Muscle of leg (tissue), 11 donors: ENCODE data around the gene VPS4B. TPM values are rescaled to one million over a fixed set of nuclear protein-coding genes. Genes with fewer than 3 reads are reported as not detected.
"Not testable (repeated sequence)": the region's sequence is repeated elsewhere in the genome, so short reads cannot be mapped to it uniquely, and the experiment has no call there.

Source experiments
- DNase-seq: peaks from one replicate; pipeline ENCODE4 v3.0.0; 2013
- H3K27ac ChIP-seq: one replicate; pipeline ENCODE4 v1.5.1; 2013; ENCODE audit warnings: mild to moderate bottlenecking, low read length, control low read depth
- H3K27me3 ChIP-seq: one replicate; pipeline ENCODE4 v1.6.1; 2013; ENCODE audit warnings: low read length; ENCODE audit not compliant: control insufficient read depth, insufficient read depth
- H3K36me3 ChIP-seq: one replicate; pipeline ENCODE4 v1.6.1; 2013; ENCODE audit warnings: low read length; ENCODE audit not compliant: control insufficient read depth, insufficient read depth
- H3K4me1 ChIP-seq: one replicate; pipeline ENCODE4 v1.6.1; 2013; ENCODE audit warnings: low read length; ENCODE audit not compliant: control insufficient read depth, insufficient read depth
- H3K4me3 ChIP-seq: one replicate; pipeline ENCODE4 v1.5.1; 2013; ENCODE audit warnings: low read length, control low read depth
- H3K9me3 ChIP-seq: replicated peaks from 2 replicates; pipeline ENCODE4 v1.6.1; 2013; ENCODE audit warnings: low read depth, low read length; ENCODE audit not compliant: control insufficient read depth
- WGBS: methylation state at CpG from one replicate; pipeline ENCODE4 v1.1.5; 2013; ENCODE audit warnings: missing lambda C conversion rate; ENCODE audit not compliant: insufficient coverage; 5-methylcytosine and 5-hydroxymethylcytosine counted together
- polyA plus RNA-seq, 8 donors: library from polyadenylated mRNA; unstranded; fragments of 120-200 nt; gene quantifications; one replicate each; pipeline versions ENCODE4 v1.2.1 to v1.2.3, GENCODE V29; 2013; ENCODE audit warnings: inconsistent platforms in 1 of 8, low replicate concordance in 1 of 8; ENCODE audit not compliant: insufficient read length in 8 of 8, insufficient read depth in 1 of 8
- total RNA-seq: library from RNA; stranded (reverse); fragments of 120-200 nt; gene quantifications from one replicate; pipeline ENCODE4 v1.2.4, GENCODE V29; 2013

Gene VPS4B
- total and polyA plus RNA-seq, 9 donors = 19.6 to 35.0 (median 24.4) TPM

DNA sequence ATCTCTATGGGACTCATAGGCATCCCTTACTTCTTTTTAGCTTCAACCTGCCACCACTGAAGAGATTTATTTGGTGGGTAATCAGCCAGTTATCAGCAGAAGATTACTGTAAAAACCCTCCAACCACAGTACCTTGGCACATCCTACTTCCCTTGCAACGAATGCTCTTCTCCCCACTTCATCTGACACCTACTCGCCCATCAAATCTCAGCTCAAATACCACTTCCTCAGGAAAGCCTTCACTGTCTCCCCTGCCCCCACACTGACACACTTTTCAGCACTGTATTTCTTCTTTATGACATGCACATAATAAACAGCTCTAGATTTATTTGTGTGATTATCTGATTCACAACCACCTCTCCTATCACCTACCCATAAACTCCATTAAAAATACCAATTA is 58.3 kb downstream of the VPS4B start:
- Histone ChIP-seq H3K36me3 (peaks cover 13% of the 10 kb centered on the region), H3K4me3 (no peak overlapping the region), H3K27ac (no peak overlapping the region), H3K27me3 (no peaks in the 10 kb centered on the region), H3K9me3 (no peaks in the 10 kb centered on the region), H3K4me1 (peaks cover 10% of the 10 kb centered on the region)
- 95% methylated on average over 2 of the region's 2 CpGs for WGBS
- no peak for DNase-seq

DNA sequence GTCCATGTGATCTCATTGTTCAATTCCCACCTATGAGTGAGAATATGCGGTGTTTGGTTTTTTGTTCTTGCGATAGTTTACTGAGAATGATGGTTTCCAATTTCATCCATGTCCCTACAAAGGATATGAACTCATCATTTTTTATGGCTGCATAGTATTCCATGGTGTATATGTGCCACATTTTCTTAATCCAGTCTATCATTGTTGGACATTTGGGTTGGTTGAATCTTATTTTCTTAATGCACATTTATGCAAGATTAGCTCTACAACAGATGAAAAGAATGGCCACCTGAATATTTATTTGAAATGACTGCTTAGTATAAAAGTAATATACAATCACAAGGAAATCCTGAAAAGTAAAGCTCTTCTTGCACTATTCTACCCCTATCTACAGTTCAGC is 58.9 kb downstream of the VPS4B start:
- DNase-seq, H3K27ac ChIP-seq, H3K9me3 ChIP-seq, H3K4me3 ChIP-seq, H3K27me3 ChIP-seq: not testable (repeated sequence)
- peaks cover 10% of the 10 kb centered on the region for H3K4me1 ChIP-seq
- no CpG with 5 or more reads among the region's 2 CpGs for WGBS
- peaks cover 13% of the 10 kb centered on the region for H3K36me3 ChIP-seq

DNA sequence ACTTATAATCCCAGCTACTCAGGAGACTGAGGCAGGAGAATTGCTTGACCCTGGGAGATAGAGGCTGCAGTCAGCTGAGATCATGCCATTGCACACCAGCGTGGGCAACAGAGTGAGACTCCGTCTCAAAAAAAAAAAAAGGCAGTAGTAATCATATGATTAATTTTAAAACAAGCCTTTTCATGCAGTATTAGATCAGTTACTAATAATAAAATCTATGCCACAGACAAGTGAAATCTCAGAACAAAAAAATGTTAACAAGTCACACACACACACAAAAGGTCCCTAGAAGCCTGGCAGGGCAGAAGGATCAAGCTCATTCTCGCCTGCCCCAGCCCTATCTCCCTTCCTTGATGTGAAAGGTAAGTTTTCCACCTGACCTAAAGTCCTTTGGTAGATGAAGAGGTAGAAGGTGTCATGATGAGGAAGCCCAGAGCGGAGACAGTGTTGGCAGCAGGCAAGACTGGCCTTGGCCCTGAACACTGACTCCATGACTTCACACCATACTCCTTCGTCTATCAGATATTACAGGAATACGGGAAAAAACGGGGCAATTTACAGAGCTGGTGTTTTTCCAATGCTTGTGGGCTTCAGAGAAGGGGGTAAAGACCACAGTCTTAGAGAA is 65.9 kb downstream of the VPS4B start:
- Histone ChIP-seq H3K27ac (no peak overlapping the region), H3K36me3 (peaks cover 46% of the 10 kb centered on the region)

DNA sequence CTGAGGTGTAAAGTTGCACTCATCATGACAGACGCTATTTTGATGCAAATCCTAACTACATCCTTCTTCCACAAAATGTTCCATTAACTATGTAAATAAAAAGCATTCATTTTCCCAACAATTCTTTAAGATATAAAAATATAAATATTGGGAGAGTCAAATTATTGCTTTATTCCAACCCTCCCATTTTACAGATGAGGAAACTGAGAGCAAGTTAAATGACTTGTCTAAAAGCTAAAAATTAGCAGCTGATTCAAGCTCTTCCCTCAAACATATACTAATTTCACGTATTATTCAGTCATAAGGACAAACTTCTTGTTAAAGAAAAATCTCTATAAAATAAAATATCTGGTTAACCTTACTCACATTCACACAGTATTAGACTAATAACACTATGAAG is 72.0 kb downstream of the VPS4B start:
- Histone ChIP-seq H3K27ac (no peak overlapping the region), H3K4me1 (peaks cover 8% of the 10 kb centered on the region), H3K36me3 (peaks cover 71% of the 10 kb centered on the region), H3K9me3 (no peaks in the 10 kb centered on the region), H3K4me3 (no peak overlapping the region), H3K27me3 (no peaks in the 10 kb centered on the region)
- DNase-seq = no peak
- no CpG with 5 or more reads among the region's 2 CpGs for WGBS

More for the DNA sequence above, 65.9 kb downstream of the VPS4B start:
- H3K9me3 ChIP-seq = no peaks in the 10 kb centered on the region
- no peaks in the 10 kb centered on the region for H3K27me3 ChIP-seq
- H3K4me3 ChIP-seq = no peak overlapping the region
- WGBS = no CpG with 5 or more reads among the region's 7 CpGs
- H3K4me1 ChIP-seq = no peaks in the 10 kb centered on the region
- no peak for DNase-seq

GRCh38 chr18:63348508-63349136 is 73.7 kb downstream of the VPS4B start:
- H3K4me1 ChIP-seq = peaks cover 8% of the 10 kb centered on the region

GRCh38 chr18:63346480-63347183 is 75.6 kb downstream of the VPS4B start:
- Histone ChIP-seq H3K27ac (no peak overlapping the region), H3K27me3 (no peaks in the 10 kb centered on the region), H3K36me3 (peaks cover 72% of the 10 kb centered on the region), H3K4me1 (peaks cover 8% of the 10 kb centered on the region), H3K4me3 (no peak overlapping the region), H3K9me3 (no peaks in the 10 kb centered on the region)
- DNase-seq = no peak
- WGBS = 85% methylated on average over 4 of the region's 7 CpGs

More at GRCh38 chr18:63348508-63349136, 73.7 kb downstream of the VPS4B start:
- Histone ChIP-seq H3K4me3 (no peak overlapping the region), H3K27ac (no peak overlapping the region), H3K36me3 (peaks cover 75% of the 10 kb centered on the region), H3K27me3 (no peaks in the 10 kb centered on the region), H3K9me3 (no peaks in the 10 kb centered on the region)
- 100% methylated on average over 1 of the region's 7 CpGs for WGBS
- no peak for DNase-seq

DNA sequence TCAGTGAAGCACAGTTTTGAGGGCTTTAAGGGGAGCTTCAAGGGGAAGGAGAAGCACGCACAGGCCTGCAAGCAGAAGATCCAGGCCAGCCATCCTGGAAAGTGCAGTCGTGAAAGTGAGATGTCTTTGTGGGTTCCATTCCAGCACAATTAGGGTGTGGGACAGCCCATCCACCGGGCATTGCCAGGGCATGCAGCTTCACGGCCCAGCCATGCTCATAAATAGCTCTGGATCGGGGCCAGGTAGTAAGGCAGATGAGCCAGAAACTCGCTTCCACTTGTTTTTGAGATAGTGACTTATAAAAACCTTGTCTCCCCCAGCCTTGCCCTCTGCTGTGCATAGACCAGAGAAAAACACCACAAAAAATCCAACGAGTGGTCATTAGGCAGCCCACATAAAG is 76.2 kb downstream of the VPS4B start:
- 60% methylated on average over 6 of the region's 7 CpGs for WGBS
- DNase-seq = peak; percentile 46
- H3K27ac ChIP-seq = no peak overlapping the region
- H3K27me3 ChIP-seq = no peaks in the 10 kb centered on the region
- H3K4me3 ChIP-seq = no peak overlapping the region
- peaks cover 8% of the 10 kb centered on the region for H3K4me1 ChIP-seq
- peaks cover 67% of the 10 kb centered on the region for H3K36me3 ChIP-seq
- H3K9me3 ChIP-seq = no peaks in the 10 kb centered on the region

DNA sequence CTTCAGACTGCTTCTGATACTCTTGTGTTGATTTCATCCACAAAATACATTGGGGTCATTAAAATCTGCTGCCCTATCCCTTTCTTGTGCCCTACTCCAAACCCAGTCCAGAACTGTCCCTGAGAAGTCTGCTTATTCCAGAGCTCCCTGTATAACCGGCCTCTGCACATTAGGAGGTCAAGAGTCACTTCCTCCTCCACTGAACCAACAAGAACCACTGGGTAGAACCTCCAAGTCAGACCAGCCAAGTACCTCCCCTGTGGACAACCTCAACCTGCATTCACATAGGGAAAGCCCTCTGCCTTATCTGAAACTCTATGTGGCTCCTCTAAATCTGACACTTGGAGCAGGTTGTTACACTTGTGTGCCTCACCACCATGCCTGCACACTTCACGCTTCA is 77.4 kb downstream of the VPS4B start:
- no peaks in the 10 kb centered on the region for H3K27me3 ChIP-seq
- peaks cover 64% of the 10 kb centered on the region for H3K36me3 ChIP-seq
- H3K27ac ChIP-seq = no peak overlapping the region
- H3K4me3 ChIP-seq = no peak overlapping the region
- H3K4me1 ChIP-seq = peaks cover 8% of the 10 kb centered on the region
- 81% methylated on average over 2 of the region's 2 CpGs for WGBS
- no peaks in the 10 kb centered on the region for H3K9me3 ChIP-seq
- no peak for DNase-seq

- H3K36me3 ChIP-seq = peaks cover 59% of the 10 kb centered on the region
- H3K27ac ChIP-seq = no peak overlapping the region
- H3K4me3 ChIP-seq = no peak overlapping the region
- no peaks in the 10 kb centered on the region for H3K9me3 ChIP-seq
- no peaks in the 10 kb centered on the region for H3K27me3 ChIP-seq
- no peak for DNase-seq
- peaks cover 8% of the 10 kb centered on the region for H3K4me1 ChIP-seq
- WGBS = 100% methylated on average over 1 of the region's 5 CpGs
Measured at GRCh38 chr18:63344263-63344662, 78.0 kb downstream of the VPS4B start.

DNA sequence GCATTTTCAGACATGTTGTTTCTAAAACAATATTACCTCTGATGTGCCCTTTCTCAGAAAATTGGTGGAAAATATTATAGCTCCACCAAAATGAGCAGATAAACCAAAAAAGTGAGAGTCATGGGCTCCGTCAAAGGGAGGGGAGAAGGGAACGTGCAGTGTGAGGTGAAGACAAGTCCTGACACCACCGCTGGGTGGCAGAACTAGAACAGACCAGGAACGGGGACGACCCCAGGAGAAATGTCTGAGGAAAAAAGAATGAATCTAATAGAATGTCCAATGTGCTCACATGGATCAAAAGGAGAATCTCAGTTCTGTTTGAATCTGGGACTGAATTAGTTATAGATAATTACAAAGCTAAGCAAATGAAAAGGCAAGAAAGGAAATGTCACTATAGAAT is 80.1 kb downstream of the VPS4B start:
- no peaks in the 10 kb centered on the region for H3K9me3 ChIP-seq
- H3K27ac ChIP-seq = no peak overlapping the region
- no peak overlapping the region for H3K4me3 ChIP-seq
- DNase-seq = peak; percentile 63
- peaks cover 8% of the 10 kb centered on the region for H3K4me1 ChIP-seq
- peaks cover 53% of the 10 kb centered on the region for H3K36me3 ChIP-seq
- WGBS = 23% methylated on average over 5 of the region's 5 CpGs
- H3K27me3 ChIP-seq = no peaks in the 10 kb centered on the region
